Measurements from ENCODE around the gene SPTBN4.

SPTBN4 gene

GRCh38 chr19:40576585-40577451 lies 110.0 kb downstream of the SPTBN4 start, which contains the start of gene SHKBP1:
TSS of gene SHKBP1 (plus strand) at chr19:40576873. CDS start at chr19:40576900, 27 bp downstream.
- peak within 1 kb of the TSS; percentile 99 for H2AFZ ChIP-seq (ENCODE audit: low read length)
- H3K36me3 ChIP-seq (replicated peaks; ENCODE audit: insufficient read depth, low read length), result no peaks in the 10 kb centered on the region
- H3K27me3 ChIP-seq (replicated peaks; ENCODE audit: insufficient read depth, low read length), result no peaks in the 10 kb centered on the region
- no peak within 1 kb of the TSS for H3K27ac ChIP-seq (ENCODE audit: low read length)
- DNase-seq, result peak; percentile 94
- peak within 1 kb of the TSS; percentile 91 for H3K4me3 ChIP-seq (ENCODE audit: low read length)
- TF ChIP-seq EZH2phosphoT487 (IDR thresholded peaks at IDR 0.05; ENCODE audit: low read length) (no peak), CTCF (IDR thresholded peaks at IDR 0.05; ENCODE audit: low read length) (no peak), EZH2 (optimal IDR thresholded peaks at IDR 0.05; ENCODE audit: low read depth, low read length) (no peak)
- H3K4me2 ChIP-seq (ENCODE audit: low read depth, low read length), result peak within 1 kb of the TSS; percentile 93
- peaks cover 6% of the 10 kb centered on the region; the same call in 1 of the 2 replicates for H3K79me2 ChIP-seq (ENCODE audit: low read length)
- H3K9ac ChIP-seq (ENCODE audit: low read length), result peak within 1 kb of the TSS; percentile 59
- H3K9me2 ChIP-seq (replicated peaks; ENCODE audit: insufficient read depth, low read length), result no peaks in the 10 kb centered on the region
- H3F3A ChIP-seq (ENCODE audit: insufficient read depth, low read length), result no peaks in the 10 kb centered on the region
- H3K9me3 ChIP-seq (replicated peaks; ENCODE audit: insufficient read depth, low read length), result no peaks in the 10 kb centered on the region
- no peaks in the 10 kb centered on the region for H4K20me1 ChIP-seq (ENCODE audit: insufficient read depth, low read length)
- peaks cover 3% of the 10 kb centered on the region; the same call in 1 of the 2 replicates for H3K4me1 ChIP-seq (ENCODE audit: low read length)

GRCh38 chr19:40578442-40578908 lies 111.7 kb downstream of the SPTBN4 start:
- DNase-seq, result no peak
- peaks cover 3% of the 10 kb centered on the region; the same call in 1 of the 2 replicates for H3K4me1 ChIP-seq (ENCODE audit: low read length)
- H3K9me2 ChIP-seq (replicated peaks; ENCODE audit: insufficient read depth, low read length), result no peaks in the 10 kb centered on the region
- no peaks in the 10 kb centered on the region for H3K9me3 ChIP-seq (replicated peaks; ENCODE audit: insufficient read depth, low read length)
- H4K20me1 ChIP-seq (ENCODE audit: insufficient read depth, low read length), result no peaks in the 10 kb centered on the region
- H3K79me2 ChIP-seq (ENCODE audit: low read length), result peaks cover 6% of the 10 kb centered on the region; the same call in 1 of the 2 replicates
- H3K4me3 ChIP-seq (ENCODE audit: low read length), result no peak overlapping the region
- no peaks in the 10 kb centered on the region for H3K27me3 ChIP-seq (replicated peaks; ENCODE audit: insufficient read depth, low read length)
- H3K9ac ChIP-seq (ENCODE audit: low read length), result no peak overlapping the region
- TF ChIP-seq EZH2phosphoT487 (IDR thresholded peaks at IDR 0.05; ENCODE audit: low read length) (no peak), EZH2 (optimal IDR thresholded peaks at IDR 0.05; ENCODE audit: low read depth, low read length) (no peak), CTCF (IDR thresholded peaks at IDR 0.05; ENCODE audit: low read length) (no peak)
- no peak overlapping the region for H2AFZ ChIP-seq (ENCODE audit: low read length)
- no peaks in the 10 kb centered on the region for H3F3A ChIP-seq (ENCODE audit: insufficient read depth, low read length)
- no peak overlapping the region for H3K27ac ChIP-seq (ENCODE audit: low read length)
- no peak overlapping the region for H3K4me2 ChIP-seq (ENCODE audit: low read depth, low read length)
- H3K36me3 ChIP-seq (replicated peaks; ENCODE audit: insufficient read depth, low read length), result no peaks in the 10 kb centered on the region

GRCh38 chr19:40580619-40581018 lies 113.8 kb downstream of the SPTBN4 start:
- H3K36me3 ChIP-seq (replicated peaks; ENCODE audit: insufficient read depth, low read length), result no peaks in the 10 kb centered on the region
- no peak overlapping the region for H3K9ac ChIP-seq (ENCODE audit: low read length)
- H3K79me2 ChIP-seq (ENCODE audit: low read length), result peaks cover 6% of the 10 kb centered on the region; the same call in 1 of the 2 replicates
- H3K4me2 ChIP-seq (ENCODE audit: low read depth, low read length), result no peak overlapping the region
- H3F3A ChIP-seq (ENCODE audit: insufficient read depth, low read length), result no peaks in the 10 kb centered on the region
- H3K4me1 ChIP-seq (ENCODE audit: low read length), result peaks cover 3% of the 10 kb centered on the region; the same call in 1 of the 2 replicates
- no peaks in the 10 kb centered on the region for H3K27me3 ChIP-seq (replicated peaks; ENCODE audit: insufficient read depth, low read length)
- TF ChIP-seq EZH2phosphoT487 (IDR thresholded peaks at IDR 0.05; ENCODE audit: low read length) (no peak), CTCF (IDR thresholded peaks at IDR 0.05; ENCODE audit: low read length) (no peak), EZH2 (optimal IDR thresholded peaks at IDR 0.05; ENCODE audit: low read depth, low read length) (no peak)
- no peak for DNase-seq
- H4K20me1 ChIP-seq (ENCODE audit: insufficient read depth, low read length), result no peaks in the 10 kb centered on the region
- no peaks in the 10 kb centered on the region for H3K9me2 ChIP-seq (replicated peaks; ENCODE audit: insufficient read depth, low read length)
- H2AFZ ChIP-seq (ENCODE audit: low read length), result no peak overlapping the region
- no peaks in the 10 kb centered on the region for H3K9me3 ChIP-seq (replicated peaks; ENCODE audit: insufficient read depth, low read length)
- no peak overlapping the region for H3K4me3 ChIP-seq (ENCODE audit: low read length)
- H3K27ac ChIP-seq (ENCODE audit: low read length), result no peak overlapping the region

Measured in MM.1S (cell line).